NB4 (cell line): ENCODE data around the gene IQSEC3.

Experiments used
- CTCF ChIP-seq: IDR thresholded peaks from one replicate; pipeline ENCODE4 v1.5.1; 2012; ENCODE audit warnings: low read depth, low read length
- POLR2A ChIP-seq: IDR thresholded peaks from 2 replicates; pipeline ENCODE4 v1.6.1; 2011; ENCODE audit warnings: mild to moderate bottlenecking; ENCODE audit not compliant: insufficient read length; ENCODE audit errors: extremely low read depth
- TF ChIP-seq, protein P1 (sequence below): IDR thresholded peaks from 2 replicates; pipeline ENCODE4 v1.6.1; 2011; ENCODE audit warnings: low read depth, low read length

DNA sequence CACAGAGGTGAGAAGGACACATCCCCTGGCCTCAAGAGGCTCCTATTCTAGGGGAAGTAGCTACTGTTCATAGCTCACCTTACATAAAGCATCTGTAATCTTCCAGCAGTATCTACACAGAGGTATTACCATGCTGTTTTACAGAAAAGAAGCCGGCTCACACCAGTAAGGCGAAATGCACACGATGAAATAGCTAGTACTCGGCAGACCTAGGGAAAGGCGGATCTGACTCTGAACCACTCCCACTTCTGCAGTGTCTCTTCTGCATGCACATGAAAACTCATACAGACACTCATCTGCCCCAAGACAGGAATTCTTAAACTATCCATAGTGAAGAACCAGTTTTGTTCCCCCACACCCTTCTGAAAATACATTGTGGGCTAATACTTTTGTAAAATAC is 73.6 kb downstream of the IQSEC3 start:
- no peak for TF ChIP-seq POLR2A
- TF ChIP-seq CTCF: no peak
- TF ChIP-seq, protein P1, sequence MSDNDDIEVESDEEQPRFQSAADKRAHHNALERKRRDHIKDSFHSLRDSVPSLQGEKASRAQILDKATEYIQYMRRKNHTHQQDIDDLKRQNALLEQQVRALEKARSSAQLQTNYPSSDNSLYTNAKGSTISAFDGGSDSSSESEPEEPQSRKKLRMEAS: no peak
